OCI-LY7 (cell line): ENCODE measurements around the gene SNX25. TPM values are rescaled to one million over a fixed set of nuclear protein-coding genes. Genes with fewer than 3 reads are reported as not detected.

Experiments
- BruUV-seq: library from RNA; stranded (reverse); fragments of 400-500 nt; replicated peaks from 2 replicates; lab custom pipeline; 2021; lab: Mats Ljungman, UMichigan
- CTCF ChIA-PET: fragments of 300-600 bp; sonication (Branson Sonifier 250); formaldehyde crosslinking; loops from one replicate; lab custom pipeline; 2022; ENCODE audit warnings: antibody characterized with exemption; ENCODE audit not compliant: unreplicated experiment; lab: Charles Lee
- POLR2A ChIA-PET: fragments of 300-600 bp; sonication (Branson Sonifier 250); formaldehyde crosslinking; loops from one replicate; lab custom pipeline; 2022; ENCODE audit warnings: antibody characterized with exemption; lab: Charles Lee
- DNase-seq: peaks from one replicate; pipeline ENCODE4 v3.0.0-alpha.2; 2015; ENCODE audit warnings: low spot score
- H2AFZ ChIP-seq: fragments of 200-600 bp; sonication (generic), shearing (Covaris generic); 2 replicates; pipeline ENCODE4 v1.6.1; 2014; ENCODE audit warnings: mild to moderate bottlenecking, antibody characterized with exemption, low read length, moderate library complexity
- H3K27ac ChIP-seq: fragments of 200-600 bp; sonication (generic); 2 replicates; pipeline ENCODE4 v1.5.1; 2014; ENCODE audit warnings: mixed run types, low read depth, mild to moderate bottlenecking, moderate library complexity, low read length, inconsistent platforms; ENCODE audit not compliant: poor library complexity, severe bottlenecking
- H3K36me3 ChIP-seq: fragments of 200-600 bp; sonication (generic); 2 replicates; pipeline ENCODE4 v1.6.1; 2014; ENCODE audit warnings: mild to moderate bottlenecking, antibody characterized with exemption, low read length, moderate library complexity, mixed read lengths; ENCODE audit not compliant: insufficient read depth
- H3K4me1 ChIP-seq: fragments of 200-600 bp; sonication (generic); 2 replicates; pipeline ENCODE4 v1.5.1; 2014; ENCODE audit warnings: mild to moderate bottlenecking, low read length; ENCODE audit not compliant: insufficient read depth, poor library complexity, severe bottlenecking
- H3K4me2 ChIP-seq: fragments of 200-600 bp; sonication (generic); 2 replicates; pipeline ENCODE4 v1.6.1; 2014; ENCODE audit warnings: mild to moderate bottlenecking, low read length
- H3K4me3 ChIP-seq: fragments of 200-600 bp; sonication (generic); 2 replicates; pipeline ENCODE4 v1.5.1; 2014; ENCODE audit warnings: mild to moderate bottlenecking, low read depth, low read length; ENCODE audit not compliant: poor library complexity, severe bottlenecking
- H3K79me2 ChIP-seq: fragments of 200-600 bp; sonication (generic); 2 replicates; pipeline ENCODE4 v1.6.1; 2016; ENCODE audit warnings: low read depth, mild to moderate bottlenecking, low read length, moderate library complexity, mixed read lengths; ENCODE audit not compliant: insufficient read depth
- H3K9me2 ChIP-seq: fragments of 200-600 bp; sonication (generic); 2 replicates; pipeline ENCODE4 v1.6.1; 2016; ENCODE audit warnings: mild to moderate bottlenecking, low read length, mixed read lengths; ENCODE audit not compliant: insufficient read depth
- H3K9me3 ChIP-seq: fragments of 200-600 bp; sonication (generic); 2 replicates; pipeline ENCODE4 v1.6.1; 2014; ENCODE audit warnings: mild to moderate bottlenecking, mixed run types, low read length, mixed read lengths
- H4K20me1 ChIP-seq: fragments of 200-600 bp; sonication (generic); 2 replicates; pipeline ENCODE4 v1.6.1; 2014; ENCODE audit warnings: mild to moderate bottlenecking, antibody characterized with exemption, low read length, moderate library complexity, mixed read lengths; ENCODE audit not compliant: insufficient read depth
- CTCF ChIP-seq: fragments of 200-600 bp; sonication (generic); conservative IDR thresholded peaks from 2 replicates; pipeline ENCODE4 v1.5.1; 2014; ENCODE audit warnings: mild to moderate bottlenecking, antibody characterized with exemption, low read length, moderate library complexity, mixed read lengths
- EZH2phosphoT487 ChIP-seq: fragments of 200-600 bp; sonication (generic); IDR thresholded peaks from 2 replicates; pipeline ENCODE4 v1.6.1; 2018; ENCODE audit warnings: low read depth, borderline replicate concordance, mild to moderate bottlenecking, mixed run types, antibody characterized with exemption, low read length, moderate library complexity, mixed read lengths
- intact Hi-C: fragments of 100-400 bp; cut with micrococcal nuclease; formaldehyde crosslinking; loops from one replicate; pipeline ENCODE4 v1.10.0; 2022; ENCODE audit not compliant: unreplicated experiment
- total RNA-seq, 2 experiments: library from RNA; depleted of rRNA in 1 of 2; stranded (reverse); fragments of >200 nt in 1 of 2; shearing (Covaris generic) in 1 of 2; gene quantifications; 2 replicates each; pipeline ENCODE4 v1.2.3, GENCODE V29; 2014 to 2022

The SNX25 gene
- total RNA-seq, 2 experiments from 2014 or later: 33.7 to 55.6 TPM

- ChIA-PET POLR2A (interaction anchor here (0.6 to 3.6 kb wide), 12 partner anchors 9 to 1127 kb away, joined by 3 to 21 read pairs (median 4); partner anchors contain the start of genes ANKRD37 and LRP2BP), CTCF (no interaction called here)
- no peak overlapping the region for H3K4me3 ChIP-seq
- intact Hi-C loops: no loop called here
- no peak overlapping the region for H3K27ac ChIP-seq
- H3K4me2 ChIP-seq: peak overlapping the region; percentile 16; the same call in 1 of the 2 replicates
- peaks cover 63% of the 10 kb centered on the region for H3K36me3 ChIP-seq
- no peak overlapping the region for H2AFZ ChIP-seq
- no peak for DNase-seq
- TF ChIP-seq CTCF (no peak), EZH2phosphoT487 (no peak)
- H3K9me3 ChIP-seq: no peaks in the 10 kb centered on the region
- H3K4me1 ChIP-seq: peaks cover 3% of the 10 kb centered on the region
- H4K20me1 ChIP-seq: no peaks in the 10 kb centered on the region
- H3K79me2 ChIP-seq: no peaks in the 10 kb centered on the region
- H3K9me2 ChIP-seq: no peaks in the 10 kb centered on the region
- BruUV-seq: no TSS peak
These were observed 196.1 kb downstream of the SNX25 start for GRCh38 chr4:185405296-185405999.

GRCh38 chr4:185408432-185408831 lies 199.0 kb downstream of the SNX25 start:
- CTCF ChIA-PET: no interaction called here
- no peak for TF ChIP-seq CTCF
- TF ChIP-seq EZH2phosphoT487: no peak
- no peak overlapping the region for H3K4me2 ChIP-seq
- intact Hi-C loops: no loop called here
- H4K20me1 ChIP-seq: no peaks in the 10 kb centered on the region
- H3K9me2 ChIP-seq: no peaks in the 10 kb centered on the region
- DNase-seq: no peak
- H3K9me3 ChIP-seq: no peaks in the 10 kb centered on the region
- no peak overlapping the region for H3K27ac ChIP-seq
- peaks cover 17% of the 10 kb centered on the region for H3K4me1 ChIP-seq
- H2AFZ ChIP-seq: no peak overlapping the region
- H3K79me2 ChIP-seq: no peaks in the 10 kb centered on the region
- peaks cover 53% of the 10 kb centered on the region for H3K36me3 ChIP-seq
- H3K4me3 ChIP-seq: no peak overlapping the region
- POLR2A ChIA-PET: interaction anchor here (0.8 to 2.1 kb wide), 3 partner anchors 10 to 17 kb away, joined by 3 to 6 read pairs (median 4); partner anchors contain the start of genes ANKRD37 and LRP2BP
- no TSS peak for BruUV-seq

- CTCF ChIA-PET: no interaction called here
- intact Hi-C loops: loop anchor here (5.0 kb wide), 1 partner anchor 175 kb away; no protein-coding TSS in a partner anchor
- no TSS peak for BruUV-seq
- no peaks in the 10 kb centered on the region for H3K79me2 ChIP-seq
- POLR2A ChIA-PET: interaction anchor here (1.1 to 4.3 kb wide), 8 partner anchors 13 to 175 kb away, joined by 3 to 26 read pairs (median 5); partner anchors contain the start of genes ANKRD37 and LRP2BP
- no peak overlapping the region for H2AFZ ChIP-seq
- no peak overlapping the region for H3K4me2 ChIP-seq
- no peak for DNase-seq
- peaks cover 68% of the 10 kb centered on the region for H3K36me3 ChIP-seq
- TF ChIP-seq EZH2phosphoT487 (no peak), CTCF (no peak)
- peaks cover 5% of the 10 kb centered on the region; the same call in 1 of the 2 replicates for H3K9me2 ChIP-seq
- no peaks in the 10 kb centered on the region for H4K20me1 ChIP-seq
- no peak overlapping the region for H3K27ac ChIP-seq
- H3K4me1 ChIP-seq: peaks cover 25% of the 10 kb centered on the region
- H3K4me3 ChIP-seq: no peak overlapping the region
- no peaks in the 10 kb centered on the region for H3K9me3 ChIP-seq
These were observed 202.5 kb downstream of the SNX25 start for GRCh38 chr4:185411849-185412248.
